DMS79 treated with DMSO at 0.1 percent for 48 hours (cell line): Measurements from ENCODE around the gene PREX1.
"Not testable (repeated sequence)": the region's sequence is repeated elsewhere in the genome, so short reads cannot be mapped to it uniquely, and the experiment has no call there.

Experiments used
- DNase-seq: peaks from one replicate; lab custom pipeline; 2025; lab: John Stamatoyannopoulos, UW

The PREX1 gene

GRCh38 chr20:48827855-48828733 is at the start of gene PREX1:
PREX1 (minus strand) TSS chr20:48827999; CDS start chr20:48827860, 139 bp downstream.
- DNase-seq, result peak; percentile 38

- no peak for DNase-seq
Measured at GRCh38 chr20:48877304-48877703, 49.5 kb upstream of the PREX1 start.

- no peak for DNase-seq
Measured at GRCh38 chr20:48875914-48876240, 48.1 kb upstream of the PREX1 start.

- peak; percentile 51 for DNase-seq
Measured at GRCh38 chr20:48875233-48875913, 47.6 kb upstream of the PREX1 start.

GRCh38 chr20:48869442-48869841 is 41.6 kb upstream of the PREX1 start:
- not testable (repeated sequence) for DNase-seq

- DNase-seq, result peak; percentile 84
Measured at GRCh38 chr20:48866936-48867335, 39.1 kb upstream of the PREX1 start.

GRCh38 chr20:48864738-48865318 is 37.0 kb upstream of the PREX1 start:
- DNase-seq, result no peak

GRCh38 chr20:48864254-48864653 is 36.5 kb upstream of the PREX1 start:
- no peak for DNase-seq

- no peak for DNase-seq
Measured at GRCh38 chr20:48862279-48862678, 34.5 kb upstream of the PREX1 start.

GRCh38 chr20:48861444-48861843 is 33.6 kb upstream of the PREX1 start:
- DNase-seq, result no peak

GRCh38 chr20:48858075-48858790 is 30.4 kb upstream of the PREX1 start:
- DNase-seq, result no peak

- DNase-seq, result no peak
Measured at GRCh38 chr20:48856130-48856529, 28.3 kb upstream of the PREX1 start.

GRCh38 chr20:48855046-48855445 is 27.2 kb upstream of the PREX1 start:
- DNase-seq, result no peak

GRCh38 chr20:48852609-48853008 is 24.8 kb upstream of the PREX1 start:
- DNase-seq, result no peak

GRCh38 chr20:48851579-48851978 is 23.8 kb upstream of the PREX1 start:
- DNase-seq, result no peak

GRCh38 chr20:48850977-48851299 is 23.1 kb upstream of the PREX1 start:
- peak; percentile 72 for DNase-seq

GRCh38 chr20:48850257-48850976 is 22.6 kb upstream of the PREX1 start:
- peak; percentile 72 for DNase-seq

GRCh38 chr20:48849779-48850178 is 22.0 kb upstream of the PREX1 start:
- no peak for DNase-seq

- DNase-seq, result no peak
Measured at GRCh38 chr20:48849299-48849698, 21.5 kb upstream of the PREX1 start.

- DNase-seq, result no peak
Measured at GRCh38 chr20:48847498-48848205, 19.9 kb upstream of the PREX1 start.
